22Rv1 (cell line): ENCODE measurements around the gene GABARAPL1.

Experiments
- H3K27ac ChIP-seq: fragments of 450-650 bp; 2 replicates; pipeline ENCODE4 v1.5.1; 2017
- CTCF ChIP-seq: fragments of 450-650 bp; IDR thresholded peaks from 2 replicates; pipeline ENCODE4 v1.5.1; 2017; ENCODE audit warnings: mild to moderate bottlenecking
- ZFX ChIP-seq: fragments of 450-650 bp; IDR thresholded peaks from 2 replicates; pipeline ENCODE4 v1.6.1; 2017; ENCODE audit warnings: antibody characterized with exemption, borderline replicate concordance

The GABARAPL1 gene

DNA sequence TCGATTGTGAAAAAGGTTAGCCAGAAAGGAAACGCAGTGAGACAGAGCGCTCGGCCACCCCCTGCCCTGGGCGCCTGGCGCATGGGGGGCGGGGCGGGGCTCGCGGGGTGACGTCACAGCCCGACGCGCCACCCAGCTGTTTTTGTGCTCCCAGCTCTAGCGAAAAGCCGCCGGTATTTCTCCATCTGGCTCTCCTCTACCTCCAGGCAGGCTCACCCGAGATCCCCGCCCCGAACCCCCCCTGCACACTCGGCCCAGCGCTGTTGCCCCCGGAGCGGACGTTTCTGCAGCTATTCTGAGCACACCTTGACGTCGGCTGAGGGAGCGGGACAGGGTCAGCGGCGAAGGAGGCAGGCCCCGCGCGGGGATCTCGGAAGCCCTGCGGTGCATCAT, at the start of gene GABARAPL1:
Gene GABARAPL1, plus strand, starts transcription at position 139 of the 393 bp plus-strand sequence. Its CDS starts 253 bp downstream, at position 392.
- H3K27ac ChIP-seq, result peak within 1 kb of the TSS; percentile 65
- TF ChIP-seq CTCF, result no peak
- no peak for TF ChIP-seq ZFX

- no peak overlapping the region for H3K27ac ChIP-seq
- TF ChIP-seq ZFX (no peak), CTCF (no peak)
Measured at GRCh38 chr12:10163084-10163483, 49.6 kb upstream of the GABARAPL1 start.

- no peak overlapping the region for H3K27ac ChIP-seq
- TF ChIP-seq ZFX (no peak), CTCF (no peak)
Measured at GRCh38 chr12:10165421-10165820, 47.3 kb upstream of the GABARAPL1 start.

DNA sequence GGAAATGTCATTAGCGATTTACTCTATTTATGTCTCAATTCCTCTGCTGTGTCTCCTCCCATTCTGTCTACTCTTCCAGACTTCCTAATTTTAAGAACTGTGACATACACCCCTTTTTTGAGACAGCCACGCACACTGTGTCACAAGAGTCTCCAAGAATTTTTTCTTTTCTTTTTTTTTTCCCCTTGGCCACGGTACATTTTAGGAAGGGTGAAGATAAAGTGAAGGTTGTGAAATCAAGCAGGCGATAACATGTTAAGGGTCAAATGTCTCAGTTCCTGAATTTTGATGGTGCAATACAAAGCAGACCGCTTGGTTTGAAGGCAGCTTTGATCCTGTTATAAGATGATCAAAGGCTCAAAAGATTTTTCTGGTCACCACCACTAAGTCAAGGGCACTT, 45.1 kb upstream of the GABARAPL1 start:
- TF ChIP-seq CTCF (no peak), ZFX (no peak)
- no peak overlapping the region for H3K27ac ChIP-seq

GRCh38 chr12:10169104-10169503, 43.6 kb upstream of the GABARAPL1 start:
- TF ChIP-seq CTCF, result no peak
- TF ChIP-seq ZFX, result no peak
- H3K27ac ChIP-seq, result no peak overlapping the region

DNA sequence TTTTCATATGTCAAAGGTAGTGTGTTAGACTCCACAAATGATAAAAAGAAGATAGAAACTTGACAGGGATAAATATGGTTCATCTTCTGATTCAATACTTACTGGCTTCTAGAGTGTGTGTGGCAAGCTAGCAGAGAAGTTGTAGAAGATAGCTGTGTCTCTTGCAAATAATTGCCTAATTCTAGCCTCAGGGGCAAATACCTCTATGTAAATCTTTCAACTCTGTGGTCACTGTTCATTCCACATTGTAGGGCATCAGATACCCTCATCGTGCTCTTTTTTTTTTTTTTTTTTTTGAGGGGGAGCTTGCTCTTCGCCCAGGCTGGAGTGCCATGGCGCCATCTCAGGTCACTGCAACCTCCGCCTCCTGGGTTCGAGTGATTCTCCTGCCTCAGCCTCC, 42.5 kb upstream of the GABARAPL1 start:
- TF ChIP-seq ZFX, result no peak
- no peak for TF ChIP-seq CTCF
- H3K27ac ChIP-seq, result no peak overlapping the region

- TF ChIP-seq ZFX, result no peak
- TF ChIP-seq CTCF, result no peak
- H3K27ac ChIP-seq, result no peak within 1 kb of the TSS
Measured at GRCh38 chr12:10171973-10172728, 40.5 kb upstream of the GABARAPL1 start, which contains the start of gene OLR1. TSS of gene OLR1 (minus strand) at chr12:10172132. CDS start at chr12:10172077, 55 bp downstream.
